ENCODE data around the gene WDR88. TPM values are rescaled to one million over a fixed set of nuclear protein-coding genes. Genes with fewer than 3 reads are reported as not detected.
A peak's percentile ranks its signal among the peaks of the same experiment; 100 is the strongest.
"Not testable (repeated sequence)": the region's sequence is repeated elsewhere in the genome, so short reads cannot be mapped to it uniquely, and the experiment has no call there.

WDR88 gene
- polyA plus RNA-seq, 3 donors: not detected

DNA sequence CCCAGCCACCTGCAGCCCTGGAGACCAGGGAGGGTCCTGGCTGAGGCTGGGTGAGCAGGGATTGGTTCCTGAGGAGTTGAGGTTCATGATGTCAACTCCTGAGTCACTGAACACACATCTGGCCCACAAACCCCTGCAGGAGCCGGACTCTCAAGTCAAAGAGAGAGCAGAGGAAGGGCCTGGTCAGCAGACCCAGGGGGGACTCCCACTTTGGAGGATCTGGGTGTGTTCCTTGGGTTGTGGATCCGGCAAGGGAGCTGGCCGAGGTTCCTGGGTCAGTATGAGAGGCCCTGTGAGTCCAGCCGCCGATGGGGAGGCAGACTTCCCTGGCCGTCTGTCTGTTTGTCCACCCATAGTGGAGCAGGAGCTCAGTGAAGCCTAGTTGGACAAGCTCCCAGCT lies 89.7 kb downstream of the WDR88 start:
- Mint-ChIP-seq H3K27ac (no peak overlapping the region), H3K4me3 (no peak overlapping the region), H3K9me3 (peaks cover 0 to 16% (median 5%) of the 10 kb centered on the region in 7 donors), H3K27me3 (ENCODE audit: low read depth in 3 of 3) (peaks cover 32 to 52% (median 39%) of the 10 kb centered on the region in 3 donors), H3K36me3 (peaks cover 3 to 7% of the 10 kb centered on the region in 2 donors), H3K4me1 (peaks cover 10% of the 10 kb centered on the region)
- WGBS (ENCODE audit: insufficient coverage): 98% methylated on average over 3 of the region's 6 CpGs
- no peak for TF ChIP-seq CTCF (IDR thresholded peaks at IDR 0.05)
- Histone ChIP-seq H3K9ac (ENCODE audit: insufficient read depth, low read length, poor library complexity, severe bottlenecking) (no peak overlapping the region), H3K27ac (ENCODE audit: low read depth in 1 of 2, low read length in 2 of 2) (no peak overlapping the region), H3K27me3 (ENCODE audit: control insufficient read depth in 2 of 2, insufficient read depth in 2 of 2, low read length in 2 of 2) (peaks cover 16 to 30% of the 10 kb centered on the region in 2 donors), H3K36me3 (replicated peaks in 1 of 2; ENCODE audit: control insufficient read depth in 1 of 2, insufficient read depth in 2 of 2, low read length in 2 of 2) (no peaks in the 10 kb centered on the region), H3K79me2 (ENCODE audit: insufficient read depth, low read length) (no peaks in the 10 kb centered on the region), H2AFZ (ENCODE audit: insufficient read depth, low read depth, low read length, poor library complexity, severe bottlenecking) (no peak overlapping the region), H3K9me3 (replicated peaks in 1 of 2; ENCODE audit: control insufficient read depth in 1 of 2, insufficient read depth in 1 of 2, low read length in 2 of 2) (peaks cover 0 to 16% of the 10 kb centered on the region in 2 donors), H3K4me3 (replicated peaks in 1 of 3; ENCODE audit: low read depth in 2 of 3, low read length in 3 of 3) (no peak overlapping the region), H4K20me1 (ENCODE audit: insufficient read depth, low read length) (no peaks in the 10 kb centered on the region), H3K4me2 (replicated peaks; ENCODE audit: extremely low read depth, low read length, poor library complexity, severe bottlenecking) (no peak overlapping the region), H3K4me1 (ENCODE audit: control insufficient read depth in 1 of 2, insufficient read depth in 2 of 2, low read length in 2 of 2) (peaks cover 11 to 12% of the 10 kb centered on the region in 2 donors)
- intact Hi-C loops (cut with micrococcal nuclease): no loop called here
- no peak for DNase-seq

DNA sequence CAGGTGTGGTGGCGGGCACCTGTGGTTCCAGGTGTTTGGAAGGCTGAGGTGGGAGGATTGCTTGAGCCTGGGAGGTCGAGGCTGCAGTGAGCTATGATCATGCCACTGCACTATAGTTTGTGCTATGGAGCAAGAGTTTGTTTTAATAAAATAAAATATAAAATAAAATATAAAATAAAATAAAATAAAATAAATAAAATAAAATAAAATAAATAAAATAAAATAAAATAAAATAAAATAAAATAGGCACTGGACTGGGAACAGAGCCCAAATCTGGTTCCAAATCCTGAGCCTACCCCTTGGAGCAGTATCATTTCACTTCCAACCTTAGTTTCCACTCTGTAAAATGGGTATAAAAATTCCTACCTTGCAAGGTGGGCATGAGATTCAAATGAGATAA lies 90.3 kb downstream of the WDR88 start:
- H3K36me3 ChIP-seq (replicated peaks in 1 of 2; ENCODE audit: control insufficient read depth in 1 of 2, insufficient read depth in 2 of 2, low read length in 2 of 2); H3K79me2 ChIP-seq (ENCODE audit: insufficient read depth, low read length); H3K4me2 ChIP-seq (replicated peaks; ENCODE audit: extremely low read depth, low read length, poor library complexity, severe bottlenecking); intact Hi-C loops (cut with micrococcal nuclease); DNase-seq; H3K4me3 ChIP-seq (replicated peaks in 1 of 3; ENCODE audit: low read depth in 2 of 3, low read length in 3 of 3); H3K27ac ChIP-seq (ENCODE audit: low read depth in 1 of 2, low read length in 2 of 2); H4K20me1 ChIP-seq (ENCODE audit: insufficient read depth, low read length); H3K36me3 Mint-ChIP-seq; H2AFZ ChIP-seq (ENCODE audit: insufficient read depth, low read depth, low read length, poor library complexity, severe bottlenecking); H3K9ac ChIP-seq (ENCODE audit: insufficient read depth, low read length, poor library complexity, severe bottlenecking): not testable (repeated sequence)
- H3K27ac Mint-ChIP-seq: peak overlapping the region in 1 of 7 donors; percentile 50
- Histone ChIP-seq H3K27me3 (ENCODE audit: control insufficient read depth in 2 of 2, insufficient read depth in 2 of 2, low read length in 2 of 2) (peaks cover 16 to 34% of the 10 kb centered on the region in 2 donors), H3K9me3 (replicated peaks in 1 of 2; ENCODE audit: control insufficient read depth in 1 of 2, insufficient read depth in 1 of 2, low read length in 2 of 2) (peaks cover 2 to 19% of the 10 kb centered on the region in 2 donors), H3K4me1 (ENCODE audit: control insufficient read depth in 1 of 2, insufficient read depth in 2 of 2, low read length in 2 of 2) (peaks cover 15 to 16% of the 10 kb centered on the region in 2 donors)
- H3K4me3 Mint-ChIP-seq: peak overlapping the region in 1 of 2 donors; percentile 31
- peaks cover 35 to 58% (median 43%) of the 10 kb centered on the region in 3 donors for H3K27me3 Mint-ChIP-seq (ENCODE audit: low read depth in 3 of 3)
- no CpG with 5 or more reads among the region's 2 CpGs for WGBS (ENCODE audit: insufficient coverage)
- peaks cover 1 to 21% (median 8%) of the 10 kb centered on the region in 7 donors for H3K9me3 Mint-ChIP-seq
- peaks cover 13% of the 10 kb centered on the region for H3K4me1 Mint-ChIP-seq
